H9 (cell line): ENCODE results near the gene NYAP2. TPM values are rescaled to one million over a fixed set of nuclear protein-coding genes. Genes with fewer than 3 reads are reported as not detected.

Source experiments
- DNase-seq: peaks from one replicate; pipeline ENCODE4 v3.0.0-alpha.2; 2017
- H2AFZ ChIP-seq: one replicate; pipeline ENCODE4 v1.6.1; 2013; ENCODE audit warnings: mild to moderate bottlenecking, low read length, control low read depth, moderate library complexity
- H2AK5ac ChIP-seq: 2 replicates; pipeline ENCODE4 v1.6.1; 2013; ENCODE audit warnings: low read length, control low read depth, mixed read lengths; ENCODE audit not compliant: insufficient read length
- H2BK120ac ChIP-seq: one replicate; pipeline ENCODE4 v1.6.1; 2013; ENCODE audit warnings: low read depth, mild to moderate bottlenecking, low read length, control low read depth, inconsistent platforms; ENCODE audit not compliant: poor library complexity, severe bottlenecking
- H2BK12ac ChIP-seq: 2 replicates; pipeline ENCODE4 v1.6.1; 2013; ENCODE audit warnings: low read length, control low read depth, mixed read lengths, low read depth; ENCODE audit not compliant: insufficient read length
- H2BK15ac ChIP-seq: 2 replicates; pipeline ENCODE4 v1.6.1; 2013; ENCODE audit warnings: low read depth, low read length, control low read depth
- H2BK20ac ChIP-seq: one replicate; pipeline ENCODE4 v1.6.1; 2013; ENCODE audit warnings: low read depth, mild to moderate bottlenecking, low read length, control low read depth, inconsistent platforms; ENCODE audit not compliant: poor library complexity, severe bottlenecking
- H2BK5ac ChIP-seq: 2 replicates; pipeline ENCODE4 v1.6.1; 2013; ENCODE audit warnings: low read length, control low read depth, mixed read lengths; ENCODE audit not compliant: insufficient read length
- H3K14ac ChIP-seq: 2 replicates; pipeline ENCODE4 v1.6.1; 2013; ENCODE audit warnings: low read length, control low read depth; ENCODE audit not compliant: insufficient read depth
- H3K18ac ChIP-seq: 2 replicates; pipeline ENCODE4 v1.6.1; 2013; ENCODE audit warnings: low read depth, mild to moderate bottlenecking, mixed read lengths, low read length, control low read depth; ENCODE audit not compliant: insufficient read length
- H3K23ac ChIP-seq: 2 replicates; pipeline ENCODE4 v1.6.1; 2013; ENCODE audit warnings: low read length, control low read depth, mixed read lengths, low read depth; ENCODE audit not compliant: insufficient read length
- H3K23me2 ChIP-seq: 2 replicates; pipeline ENCODE4 v1.6.1; 2013; ENCODE audit warnings: low read depth, mild to moderate bottlenecking, mixed read lengths, low read length, control low read depth; ENCODE audit not compliant: insufficient read length, poor library complexity, severe bottlenecking
- H3K27ac ChIP-seq: 2 replicates; pipeline ENCODE4 v1.5.1; 2013; ENCODE audit warnings: low read length, control low read depth, mixed read lengths, low read depth; ENCODE audit not compliant: insufficient read length
- H3K27me3 ChIP-seq: 2 replicates; pipeline ENCODE4 v1.6.1; 2013; ENCODE audit warnings: low read length, control low read depth, inconsistent platforms; ENCODE audit not compliant: insufficient read depth
- H3K4ac ChIP-seq: 2 replicates; pipeline ENCODE4 v1.6.1; 2013; ENCODE audit warnings: low read depth, mild to moderate bottlenecking, control low read depth, inconsistent platforms, low read length, moderate library complexity
- H3K4me1 ChIP-seq: 2 replicates; pipeline ENCODE4 v1.6.1; 2013; ENCODE audit warnings: low read length, control low read depth, inconsistent platforms; ENCODE audit not compliant: insufficient read depth
- H3K4me2 ChIP-seq: 2 replicates; pipeline ENCODE4 v1.6.1; 2013; ENCODE audit warnings: low read length, control low read depth, mixed read lengths; ENCODE audit not compliant: insufficient read length, insufficient read depth
- H3K56ac ChIP-seq: 2 replicates; pipeline ENCODE4 v1.6.1; 2013; ENCODE audit warnings: low read depth, mild to moderate bottlenecking, mixed read lengths, low read length, control low read depth; ENCODE audit not compliant: insufficient read length
- H3K79me1 ChIP-seq: 2 replicates; pipeline ENCODE4 v1.6.1; 2013; ENCODE audit warnings: low read depth, mild to moderate bottlenecking, moderate library complexity, low read length, control low read depth, inconsistent platforms; ENCODE audit not compliant: insufficient read depth, poor library complexity, severe bottlenecking
- H3K79me2 ChIP-seq: 2 replicates; pipeline ENCODE4 v1.6.1; 2013; ENCODE audit warnings: low read length, control low read depth, inconsistent platforms; ENCODE audit not compliant: insufficient read depth
- H3K9ac ChIP-seq: 2 replicates; pipeline ENCODE4 v1.6.1; 2013; ENCODE audit warnings: low read length, control low read depth, mixed read lengths; ENCODE audit not compliant: insufficient read length; ENCODE audit errors: extremely low read depth
- H3K9me3 ChIP-seq: one replicate; pipeline ENCODE4 v1.6.1; 2013; ENCODE audit warnings: low read depth, low read length, inconsistent platforms; ENCODE audit not compliant: control insufficient read depth
- H3T11ph ChIP-seq: one replicate; pipeline ENCODE4 v1.6.1; 2013; ENCODE audit warnings: mild to moderate bottlenecking, low read length, control low read depth, inconsistent platforms
- H4K20me1 ChIP-seq: one replicate; pipeline ENCODE4 v1.6.1; 2013; ENCODE audit not compliant: control insufficient read depth, insufficient read length, insufficient read depth
- H4K5ac ChIP-seq: 2 replicates; pipeline ENCODE4 v1.6.1; 2013; ENCODE audit warnings: low read depth, mild to moderate bottlenecking, mixed read lengths, low read length, control low read depth; ENCODE audit not compliant: insufficient read length
- H4K8ac ChIP-seq: replicated peaks from 2 replicates; pipeline ENCODE4 v1.6.1; 2013; ENCODE audit warnings: low read length, control low read depth, mixed read lengths, low read depth; ENCODE audit not compliant: insufficient read length
- H4K91ac ChIP-seq: 2 replicates; pipeline ENCODE4 v1.6.1; 2013; ENCODE audit warnings: low read depth, mild to moderate bottlenecking, moderate library complexity, mixed read lengths, low read length, control low read depth; ENCODE audit not compliant: insufficient read length
- H3K27ac Mint-ChIP-seq, 3 experiments: 2 replicates in 2 of 3; 3 replicates in 1 of 3; pipeline ENCODE4 v1.8.0; 2020 to 2021; ENCODE audit warnings: mixed read lengths in 3 of 3, mild to moderate bottlenecking in 1 of 3, moderate library complexity in 1 of 3
- H3K27me3 Mint-ChIP-seq: 2 replicates; pipeline ENCODE4 v1.8.0; 2021; ENCODE audit warnings: low read depth, mild to moderate bottlenecking, moderate library complexity, mixed read lengths
- H3K36me3 Mint-ChIP-seq, 3 experiments: 2 replicates in 2 of 3; 3 replicates in 1 of 3; pipeline ENCODE4 v1.8.0; 2020 to 2021; ENCODE audit warnings: low read depth in 3 of 3, mixed read lengths in 3 of 3; ENCODE audit not compliant: insufficient read depth in 1 of 3
- H3K4me1 Mint-ChIP-seq, 2 experiments: 2 replicates each; pipeline ENCODE4 v1.8.0; 2020; ENCODE audit warnings: mixed read lengths in 2 of 2
- H3K4me3 Mint-ChIP-seq, 2 experiments: 2 replicates in 1 of 2; 3 replicates in 1 of 2; pipeline ENCODE4 v1.8.0; 2020 to 2021; ENCODE audit warnings: mild to moderate bottlenecking in 2 of 2, mixed read lengths in 2 of 2, moderate library complexity in 1 of 2
- H3K9me3 Mint-ChIP-seq, 2 experiments: 2 replicates in 1 of 2; 3 replicates in 1 of 2; pipeline ENCODE4 v1.8.0; 2020; ENCODE audit warnings: mild to moderate bottlenecking in 2 of 2, mixed read lengths in 2 of 2, moderate library complexity in 1 of 2
- WGBS: extraction: QIAGEN DNeasy Blood & Tissue Kit; methylation state at CpG from one replicate; pipeline ENCODE4 v1.1.7; 2013; ENCODE audit warnings: missing lambda C conversion rate, low lambda C conversion rate, mixed read lengths; ENCODE audit not compliant: insufficient read length; ENCODE audit errors: extremely low coverage; 5-methylcytosine and 5-hydroxymethylcytosine counted together
- total RNA-seq: library from RNA; stranded (reverse); gene quantifications from 2 replicates; pipeline ENCODE4 v1.2.1, GENCODE V29; 2021
- TF ChIP-seq, protein P1 (sequence below): fragments of 200-600 bp; sonication (generic); conservative IDR thresholded peaks from 3 replicates; pipeline ENCODE4 v1.8.0; 2021; ENCODE audit warnings: antibody characterized with exemption, mild to moderate bottlenecking

The NYAP2 gene
- total RNA-seq, 1 experiment from 2014 or later = not detected

- Histone ChIP-seq H3K56ac (no peak overlapping the region), H4K91ac (no peak overlapping the region), H3K9ac (no peak overlapping the region), H2BK5ac (no peak overlapping the region), H2AFZ (no peak overlapping the region), H4K5ac (no peak overlapping the region), H3K79me2 (no peaks in the 10 kb centered on the region), H2BK12ac (no peak overlapping the region), H3K14ac (no peak overlapping the region), H4K20me1 (no peaks in the 10 kb centered on the region), H2AK5ac (no peak overlapping the region), H3K9me3 (no peaks in the 10 kb centered on the region), H3K23me2 (no peaks in the 10 kb centered on the region), H2BK15ac (no peak overlapping the region), H3K27ac (no peak overlapping the region), H3K4me1 (no peaks in the 10 kb centered on the region), H3K4me2 (no peak overlapping the region), H2BK120ac (no peak overlapping the region), H3K18ac (no peak overlapping the region), H3T11ph (no peak overlapping the region), H3K23ac (no peak overlapping the region), H2BK20ac (no peak overlapping the region), H3K79me1 (no peaks in the 10 kb centered on the region), H4K8ac (no peak overlapping the region), H3K27me3 (no peaks in the 10 kb centered on the region), H3K4ac (no peak overlapping the region)
- WGBS = no CpG with 5 or more reads among the region's 21 CpGs
- Mint-ChIP-seq H3K27ac (no peak overlapping the region), H3K4me3 (no peak overlapping the region), H3K4me1 (peaks cover 3 to 5% of the 10 kb centered on the region in 2 experiments; a peak in 2 of 4 replicates), H3K9me3 (no peaks in the 10 kb centered on the region; a peak in 1 of 5 replicates), H3K36me3 (no peaks in the 10 kb centered on the region), H3K27me3 (no peaks in the 10 kb centered on the region)
- TF ChIP-seq, protein P1, sequence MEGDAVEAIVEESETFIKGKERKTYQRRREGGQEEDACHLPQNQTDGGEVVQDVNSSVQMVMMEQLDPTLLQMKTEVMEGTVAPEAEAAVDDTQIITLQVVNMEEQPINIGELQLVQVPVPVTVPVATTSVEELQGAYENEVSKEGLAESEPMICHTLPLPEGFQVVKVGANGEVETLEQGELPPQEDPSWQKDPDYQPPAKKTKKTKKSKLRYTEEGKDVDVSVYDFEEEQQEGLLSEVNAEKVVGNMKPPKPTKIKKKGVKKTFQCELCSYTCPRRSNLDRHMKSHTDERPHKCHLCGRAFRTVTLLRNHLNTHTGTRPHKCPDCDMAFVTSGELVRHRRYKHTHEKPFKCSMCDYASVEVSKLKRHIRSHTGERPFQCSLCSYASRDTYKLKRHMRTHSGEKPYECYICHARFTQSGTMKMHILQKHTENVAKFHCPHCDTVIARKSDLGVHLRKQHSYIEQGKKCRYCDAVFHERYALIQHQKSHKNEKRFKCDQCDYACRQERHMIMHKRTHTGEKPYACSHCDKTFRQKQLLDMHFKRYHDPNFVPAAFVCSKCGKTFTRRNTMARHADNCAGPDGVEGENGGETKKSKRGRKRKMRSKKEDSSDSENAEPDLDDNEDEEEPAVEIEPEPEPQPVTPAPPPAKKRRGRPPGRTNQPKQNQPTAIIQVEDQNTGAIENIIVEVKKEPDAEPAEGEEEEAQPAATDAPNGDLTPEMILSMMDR = no peak
- no peak for DNase-seq
Measured at GRCh38 chr2:225620227-225620626, 220.7 kb downstream of the NYAP2 start.
